Activated CD8-positive, alpha-beta T cell treated with anti-CD3 and anti-CD28 coated beads, Interleukin-2, amount 10 ng/mL, durations not matched to agents 7 days and 5 days (primary cell): ENCODE results near the gene C19orf67. TPM values are rescaled to one million over a fixed set of nuclear protein-coding genes. Genes with fewer than 3 reads are reported as not detected.
"Not testable (repeated sequence)": the region's sequence is repeated elsewhere in the genome, so short reads cannot be mapped to it uniquely, and the experiment has no call there.

Source experiments
- ATAC-seq: fragments of 150-1000 bp; cut with Tn5 transposase; one replicate; pipeline ENCODE4 v1.10.0; 2021; ENCODE audit warnings: moderate library complexity
- CTCF ChIA-PET: fragments of 350-600 bp; sonication (Branson Sonifier 250); formaldehyde crosslinking; loops from one replicate; lab custom pipeline; 2021; ENCODE audit warnings: antibody characterized with exemption; lab: Charles Lee
- POLR2A ChIA-PET: fragments of 350-600 bp; sonication (Branson Sonifier 250); formaldehyde crosslinking; loops from one replicate; lab custom pipeline; 2021; ENCODE audit warnings: antibody characterized with exemption; lab: Charles Lee
- DNase-seq: peaks from one replicate; pipeline ENCODE4 v3.0.0-alpha.2; 2020
- H3K27ac Mint-ChIP-seq: one replicate; pipeline ENCODE4 v1.8.0; 2021; ENCODE audit warnings: mild to moderate bottlenecking, mixed read lengths
- H3K27me3 Mint-ChIP-seq: one replicate; pipeline ENCODE4 v1.8.0; 2021; ENCODE audit warnings: low read depth, mixed read lengths
- H3K36me3 Mint-ChIP-seq: one replicate; pipeline ENCODE4 v1.8.0; 2021; ENCODE audit warnings: low read depth, mixed read lengths
- H3K4me1 Mint-ChIP-seq: one replicate; pipeline ENCODE4 v1.8.0; 2021; ENCODE audit warnings: low read depth, mixed read lengths
- H3K4me3 Mint-ChIP-seq: one replicate; pipeline ENCODE4 v1.8.0; 2021; ENCODE audit warnings: mild to moderate bottlenecking, mixed read lengths
- H3K9me3 Mint-ChIP-seq: one replicate; pipeline ENCODE4 v1.8.0; 2022; ENCODE audit warnings: mixed read lengths; ENCODE audit not compliant: insufficient read depth
- total RNA-seq, 2 experiments: library from RNA; stranded (reverse); gene quantifications; one replicate each; pipeline ENCODE4 v1.2.3, GENCODE V29; 2021

Gene C19orf67
- total RNA-seq, 2 experiments from 2014 or later: not detected

DNA sequence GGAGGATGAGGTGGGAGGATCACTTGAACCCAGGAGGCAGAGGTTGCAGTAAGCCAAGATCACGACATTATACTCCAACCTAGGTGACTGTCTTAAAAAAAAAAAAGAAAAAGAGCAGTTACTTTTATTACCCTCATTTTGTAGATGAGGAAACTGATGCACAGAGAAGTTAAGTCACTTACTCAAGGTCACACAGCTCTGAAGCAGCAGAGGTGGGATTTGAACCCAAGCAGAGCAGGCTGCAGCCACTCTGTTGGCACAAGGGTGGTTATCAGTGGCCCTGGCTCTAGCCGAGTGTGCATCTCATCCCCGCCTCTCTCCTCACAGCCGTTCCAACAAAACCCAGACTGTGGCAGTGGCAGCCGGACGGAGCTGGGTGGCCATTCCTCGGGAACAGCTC lies 46.4 kb downstream of the C19orf67 start:
- no peaks in the 10 kb centered on the region for H3K27me3 Mint-ChIP-seq
- peaks cover 43% of the 10 kb centered on the region for H3K36me3 Mint-ChIP-seq
- ChIA-PET CTCF (interaction anchor here (1.2 to 1.7 kb wide), 2 partner anchors 9 to 20 kb away, joined by 3 to 4 read pairs; no protein-coding TSS in a partner anchor), POLR2A (interaction anchor here (0.8 kb wide), 1 partner anchor 15 kb away, joined by 3 read pairs; no protein-coding TSS in a partner anchor)
- DNase-seq: no peak
- H3K4me3 Mint-ChIP-seq: no peak overlapping the region
- H3K4me1 Mint-ChIP-seq: peaks cover 21% of the 10 kb centered on the region
- peak overlapping the region; percentile 30 for H3K27ac Mint-ChIP-seq
- no peaks in the 10 kb centered on the region for H3K9me3 Mint-ChIP-seq
- ATAC-seq: no peak

DNA sequence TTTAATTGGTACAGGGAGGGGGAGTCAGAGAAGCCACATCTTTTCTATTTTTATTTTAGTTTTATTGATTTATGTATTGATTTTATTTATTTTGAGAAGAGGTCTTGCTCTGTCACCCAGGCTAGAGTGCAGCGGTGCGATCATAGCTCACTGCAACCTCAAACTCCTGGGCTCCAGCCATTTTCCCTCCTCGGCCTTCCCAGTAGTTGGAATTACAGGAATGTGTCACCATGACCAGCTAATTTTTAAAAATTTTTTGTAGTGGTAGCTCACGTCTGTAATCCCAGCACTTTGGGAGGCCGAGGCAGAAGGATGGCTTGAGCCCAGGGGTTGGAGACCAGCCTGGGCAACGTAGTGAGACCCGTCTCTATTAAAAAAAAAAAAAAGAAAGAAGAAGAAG lies 49.9 kb downstream of the C19orf67 start:
- DNase-seq (no peak), ATAC-seq (no peak)
- Mint-ChIP-seq H3K4me3 (no peak overlapping the region), H3K36me3 (peaks cover 36% of the 10 kb centered on the region), H3K9me3 (no peaks in the 10 kb centered on the region), H3K27me3 (no peaks in the 10 kb centered on the region), H3K4me1 (peaks cover 20% of the 10 kb centered on the region), H3K27ac (no peak overlapping the region)
- CTCF ChIA-PET: no interaction called here
- POLR2A ChIA-PET: no interaction called here

DNA sequence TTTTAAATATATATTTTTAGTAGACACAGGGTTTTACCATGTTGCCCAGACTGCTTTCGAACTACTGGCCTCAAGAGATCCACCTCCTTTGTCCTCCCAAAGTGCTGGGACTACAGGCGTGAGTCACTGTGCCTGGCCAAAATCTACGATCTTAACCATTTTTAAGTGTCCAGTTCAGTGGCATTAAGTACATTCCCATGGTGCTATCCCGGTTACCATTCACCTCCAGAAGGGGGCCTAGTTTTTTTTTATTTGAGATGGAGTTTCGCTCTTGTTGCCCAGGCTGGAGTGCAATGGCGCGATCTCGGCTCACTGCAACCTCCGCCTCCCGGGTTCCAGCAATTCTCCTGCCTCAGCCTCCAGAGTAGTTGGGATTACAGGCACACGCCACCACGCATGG lies 50.4 kb downstream of the C19orf67 start:
- H3K27me3 Mint-ChIP-seq, H3K9me3 Mint-ChIP-seq, POLR2A ChIA-PET, DNase-seq, ATAC-seq, H3K4me3 Mint-ChIP-seq, H3K27ac Mint-ChIP-seq: not testable (repeated sequence)
- Mint-ChIP-seq H3K36me3 (peaks cover 31% of the 10 kb centered on the region), H3K4me1 (peaks cover 22% of the 10 kb centered on the region)
- CTCF ChIA-PET: interaction anchor here (0.6 to 0.9 kb wide), 2 partner anchors 17 to 159 kb away, joined by 3 read pairs; no protein-coding TSS in a partner anchor

DNA sequence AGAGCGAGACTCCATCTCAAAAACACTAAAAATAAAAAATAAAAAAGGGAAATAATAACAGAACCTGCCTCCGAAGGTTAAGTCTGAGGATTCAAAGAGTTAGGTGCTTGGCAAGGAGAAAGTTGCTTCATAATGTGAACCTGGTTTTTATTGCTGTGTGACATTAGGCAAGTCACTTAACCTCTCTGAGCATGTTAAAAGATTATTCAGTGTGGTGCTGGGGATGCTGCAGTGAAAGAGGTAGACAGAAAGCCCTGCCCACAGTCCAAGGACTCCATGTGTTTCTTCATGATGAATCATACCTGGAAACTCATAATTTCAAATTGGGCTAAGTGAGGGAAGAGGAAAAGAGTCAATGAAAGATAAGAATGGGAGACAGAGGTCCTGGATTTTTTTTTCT lies 51.6 kb downstream of the C19orf67 start:
- Mint-ChIP-seq H3K4me1 (peaks cover 22% of the 10 kb centered on the region), H3K9me3 (no peaks in the 10 kb centered on the region), H3K27me3 (peaks cover 2% of the 10 kb centered on the region), H3K27ac (peak overlapping the region; percentile 35), H3K4me3 (peak overlapping the region; percentile 29), H3K36me3 (peaks cover 23% of the 10 kb centered on the region)
- CTCF ChIA-PET: interaction anchor here (1.1 to 1.4 kb wide), 2 partner anchors 14 to 25 kb away, joined by 3 to 4 read pairs; no protein-coding TSS in a partner anchor
- ATAC-seq (no peak), DNase-seq (no peak)
- POLR2A ChIA-PET: interaction anchor here (0.5 to 1.0 kb wide), 2 partner anchors 50 to 290 kb away, joined by 3 read pairs; no protein-coding TSS in a partner anchor

DNA sequence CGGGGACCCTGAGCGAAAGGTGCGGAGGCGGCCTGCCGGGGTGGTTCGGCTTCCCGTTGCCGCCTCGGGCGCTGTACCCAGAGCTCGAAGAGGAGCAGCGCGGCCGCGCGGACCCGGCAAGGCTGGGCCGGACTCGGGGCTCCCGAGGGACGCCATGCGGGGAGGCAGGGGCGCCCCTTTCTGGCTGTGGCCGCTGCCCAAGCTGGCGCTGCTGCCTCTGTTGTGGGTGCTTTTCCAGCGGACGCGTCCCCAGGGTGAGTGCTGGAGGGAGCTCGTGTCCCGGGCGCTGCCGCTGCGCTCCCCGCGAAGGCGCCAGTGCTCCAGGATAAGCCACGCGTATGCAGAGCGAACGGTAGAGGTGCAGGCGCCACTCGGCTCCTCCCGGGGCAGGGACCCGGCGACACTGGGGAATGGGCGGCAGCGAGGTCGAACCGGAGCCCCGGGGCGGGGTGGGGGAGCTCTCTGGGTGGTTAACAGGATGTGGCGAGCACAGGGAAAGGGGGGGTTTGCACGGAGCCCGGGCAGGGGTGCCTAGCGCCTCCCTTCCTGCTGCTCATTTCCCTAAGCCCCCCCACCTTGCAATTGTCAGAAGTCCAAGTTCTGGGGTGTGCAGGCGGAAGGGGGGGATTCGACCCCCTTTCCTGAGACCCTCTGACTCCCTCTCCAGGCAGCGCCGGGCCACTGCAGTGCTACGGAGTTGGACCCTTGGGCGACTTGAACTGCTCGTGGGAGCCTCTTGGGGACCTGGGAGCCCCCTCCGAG lies 53.7 kb downstream of the C19orf67 start, which contains the start of gene IL27RA:
Gene IL27RA (plus strand): TSS at position 44 of the 762 bp plus-strand sequence. CDS start 111 bp downstream, at position 155.
- Mint-ChIP-seq H3K27me3 (peaks cover 2% of the 10 kb centered on the region), H3K4me1 (peaks cover 20% of the 10 kb centered on the region), H3K9me3 (no peaks in the 10 kb centered on the region), H3K27ac (peak within 1 kb of the TSS; percentile 96), H3K36me3 (peaks cover 15% of the 10 kb centered on the region), H3K4me3 (peak within 1 kb of the TSS; percentile 94)
- peak; percentile 88 for DNase-seq
- ATAC-seq: peak; percentile 81
- ChIA-PET POLR2A (interaction anchor here (0.7 to 2.9 kb wide), 24 partner anchors 10 to 875 kb away, joined by 3 to 49 read pairs (median 6); partner anchors contain the start of genes DCAF15, PODNL1 and RFX1), CTCF (interaction anchor here (0.5 to 3.4 kb wide), 29 partner anchors 10 to 170 kb away, joined by 3 to 23 read pairs (median 4); partner anchors contain the start of genes ASF1B, DCAF15, NANOS3 and RFX1)

Other genes with a start within 250 kb of the C19orf67 start
- under 1 TPM; 0.60 to 0.90 TPM for gene NANOS3, start 208.6 kb downstream of the C19orf67 start, total RNA-seq
- 1 to 10 TPM; 4.2 to 5.0 TPM for gene BRME1, start 179.7 kb downstream of the C19orf67 start, total RNA-seq
- 10 to 100 TPM; 27.8 to 28.9 TPM for gene CC2D1A, start 179.6 kb downstream of the C19orf67 start, total RNA-seq
- gene PODNL1, start 147.4 kb downstream of the C19orf67 start, total RNA-seq: 1 to 10 TPM in 1 of 2 experiments, under 1 TPM in 1; 0.11 to 1.3 TPM
- gene DCAF15, start 133.3 kb downstream of the C19orf67 start, total RNA-seq: 100 to 1,000 TPM in 1 of 2 experiments, 10 to 100 TPM in 1; 90.1 to 104 TPM
- gene RFX1, start 79.5 kb downstream of the C19orf67 start, total RNA-seq: 10 to 100 TPM; 15.9 to 17.7 TPM
- not detected for gene RLN3, start 57.6 kb downstream of the C19orf67 start, total RNA-seq
- gene IL27RA, start 54.0 kb downstream of the C19orf67 start, total RNA-seq: 10 to 100 TPM; 39.7 to 39.8 TPM
- not detected for gene PALM3, start 23.7 kb downstream of the C19orf67 start, total RNA-seq
- 1 to 10 TPM; 1.0 to 1.1 TPM for gene MISP3, start 13.0 kb downstream of the C19orf67 start, total RNA-seq
- gene SAMD1, start 5.0 kb upstream of the C19orf67 start, total RNA-seq: 10 to 100 TPM; 72.0 to 76.1 TPM
- 10 to 100 TPM; 69.2 to 72.4 TPM for gene PRKACA, start 32.0 kb upstream of the C19orf67 start, total RNA-seq
- 100 to 1,000 TPM; 131 TPM for gene ASF1B, start 50.8 kb upstream of the C19orf67 start, total RNA-seq
- gene ADGRL1, start 120.4 kb upstream of the C19orf67 start, total RNA-seq: 1 to 10 TPM; 6.3 to 7.7 TPM